Dedifferentiated amniotic fluid mesenchymal stem cell (primary cell): ENCODE results near the gene WFIKKN2.
A peak's percentile ranks its signal among the peaks of the same experiment; 100 is the strongest.
"Not testable (repeated sequence)": the region's sequence is repeated elsewhere in the genome, so short reads cannot be mapped to it uniquely, and the experiment has no call there.

Source experiments
- DNase-seq: peaks from one replicate; pipeline ENCODE4 v3.0.0-alpha.2; 2016; ENCODE audit errors: extremely low spot score

The WFIKKN2 gene

DNA sequence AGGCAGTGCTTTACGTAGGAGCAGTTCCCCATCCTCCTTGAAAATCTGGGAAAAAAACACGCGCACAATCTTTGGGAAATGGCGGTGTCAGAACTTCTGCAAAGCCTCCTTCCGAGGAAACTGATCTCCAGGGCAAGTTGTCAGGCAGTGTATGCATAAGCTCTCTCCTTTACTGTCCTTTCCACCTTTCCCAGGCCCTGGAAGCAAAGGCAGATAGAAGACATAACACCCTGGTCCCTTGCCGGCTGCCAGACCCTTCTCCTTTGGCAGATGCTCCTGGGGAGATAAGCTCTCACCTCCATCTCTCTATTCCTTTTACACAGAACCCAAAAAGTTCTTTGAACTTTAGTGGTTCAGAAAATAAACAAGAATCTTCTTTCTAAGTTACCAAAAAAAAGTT, 18.4 kb downstream of the WFIKKN2 start:
- no peak for DNase-seq

DNA sequence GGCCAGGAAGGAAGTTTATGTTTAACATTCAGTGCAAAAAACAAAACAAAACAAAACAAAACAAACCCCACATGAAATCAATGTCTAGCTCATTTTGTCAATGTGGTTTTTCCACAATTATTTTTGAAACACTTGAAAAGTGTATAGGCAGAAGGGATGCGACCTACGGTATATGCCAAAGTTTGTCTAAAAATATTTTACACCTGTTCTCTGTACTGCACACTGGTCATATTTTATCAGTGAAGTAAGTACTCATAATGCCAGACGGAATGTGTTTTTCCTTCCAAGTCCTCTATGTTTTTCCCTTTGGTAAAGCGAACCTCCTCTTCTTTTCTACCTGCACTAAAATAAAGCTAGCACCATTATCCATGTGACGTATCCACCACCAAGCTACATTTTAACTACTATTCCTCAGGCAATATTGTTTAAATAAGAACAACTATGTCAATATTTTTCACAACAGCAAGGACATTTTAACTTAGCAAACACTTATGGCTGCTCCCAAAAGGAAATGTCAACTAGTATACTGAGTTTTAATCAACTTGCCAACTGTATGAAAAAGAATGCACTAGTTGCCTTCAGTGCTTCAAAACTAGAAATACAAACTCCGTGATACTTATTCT, 20.4 kb downstream of the WFIKKN2 start:
- no peak for DNase-seq

GRCh38 chr17:50856431-50856830, 21.0 kb downstream of the WFIKKN2 start:
- DNase-seq: no peak

GRCh38 chr17:50858486-50859225, 23.3 kb downstream of the WFIKKN2 start:
- no peak for DNase-seq

GRCh38 chr17:50859727-50860126, 24.3 kb downstream of the WFIKKN2 start:
- not testable (repeated sequence) for DNase-seq

DNA sequence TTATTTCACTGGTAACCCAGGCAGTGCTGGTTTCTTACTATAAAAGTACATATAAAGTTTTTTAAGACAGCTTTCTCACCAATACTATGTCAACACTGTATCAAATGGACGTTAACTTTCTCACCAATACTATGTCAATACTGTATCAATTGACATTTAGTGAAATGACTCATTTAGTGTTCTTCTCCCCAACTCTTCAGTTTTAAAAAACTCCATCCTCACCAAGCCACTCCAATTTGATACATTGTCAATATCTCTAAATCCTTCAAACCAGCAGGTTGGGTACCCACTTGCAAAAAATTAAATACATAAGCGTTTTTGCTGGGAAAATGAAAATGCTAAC, 25.9 kb downstream of the WFIKKN2 start:
- no peak for DNase-seq

DNA sequence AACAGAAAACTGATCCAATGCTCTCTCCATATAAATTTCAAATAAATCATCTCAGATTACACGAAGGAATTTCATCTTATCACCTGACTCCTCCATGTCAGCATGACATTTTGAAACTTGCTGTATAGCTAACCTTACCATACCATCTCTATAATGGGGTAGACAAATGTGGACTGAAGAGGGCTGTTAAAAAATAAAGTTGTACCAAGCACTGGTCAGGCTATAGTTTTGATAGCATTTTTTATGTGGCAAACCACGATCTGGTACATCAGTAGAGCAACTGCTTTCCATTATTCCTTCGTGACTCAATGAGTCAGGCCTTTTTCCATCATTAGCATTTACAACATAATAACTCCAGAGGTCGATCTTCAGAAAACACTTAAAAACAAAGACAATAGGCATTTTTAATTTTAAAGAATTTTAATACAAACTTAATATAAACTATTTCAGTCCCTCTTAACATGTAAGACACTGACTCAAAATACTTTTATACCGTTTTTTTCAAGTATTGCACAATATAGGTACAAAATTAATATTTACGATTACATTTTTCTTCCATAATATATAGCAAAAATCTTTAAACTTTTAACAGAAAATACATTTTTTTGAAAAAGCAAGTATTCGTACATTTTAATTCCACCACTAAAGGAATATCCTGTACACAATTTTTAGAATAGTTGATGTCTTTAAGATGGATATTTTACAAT, 26.6 kb downstream of the WFIKKN2 start:
- DNase-seq: no peak

GRCh38 chr17:50863221-50863843, 27.9 kb downstream of the WFIKKN2 start:
- DNase-seq: no peak

- no peak for DNase-seq
These were observed 28.5 kb downstream of the WFIKKN2 start for GRCh38 chr17:50863931-50864330.

- DNase-seq: no peak
These were observed 29.3 kb downstream of the WFIKKN2 start for GRCh38 chr17:50864747-50865059.

DNA sequence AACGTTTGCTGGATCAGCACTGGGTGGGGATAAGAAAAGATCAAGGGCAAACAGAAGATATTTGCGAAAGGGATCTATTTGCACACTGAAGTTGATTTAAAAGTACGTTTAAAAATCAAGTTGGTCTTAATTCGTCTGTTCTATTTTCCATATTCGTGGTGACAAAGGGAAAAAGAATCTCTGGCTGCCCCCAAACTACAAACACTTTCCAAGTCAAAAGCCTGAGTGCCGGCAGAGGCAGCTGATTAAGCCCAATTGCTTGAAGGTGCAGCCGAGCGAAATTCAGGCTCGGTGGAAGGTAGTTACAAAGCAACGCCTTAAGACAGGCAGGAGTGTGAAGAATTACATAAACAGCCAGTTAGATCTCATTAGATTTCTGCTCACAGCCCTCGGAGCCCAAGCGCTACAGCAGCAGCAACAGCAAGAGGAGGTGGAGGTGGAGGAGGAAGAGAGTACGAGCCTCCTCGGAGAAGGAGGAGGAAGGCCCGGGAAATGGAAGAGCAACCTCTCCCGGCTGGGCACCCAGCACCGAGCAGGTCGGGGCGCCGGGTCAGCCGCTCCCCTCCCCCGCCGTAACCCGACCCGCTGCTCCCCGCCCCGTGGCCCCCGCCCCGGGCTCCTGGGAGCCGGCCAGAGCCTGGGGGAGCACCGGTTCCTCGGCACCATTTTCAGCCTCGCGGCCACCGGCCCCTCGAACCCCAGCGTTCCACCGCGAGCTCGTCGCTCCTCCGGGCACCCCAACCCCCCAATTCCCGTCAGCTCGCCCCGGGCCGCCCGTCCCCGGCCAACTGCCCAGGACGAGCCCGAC, 29.9 kb downstream of the WFIKKN2 start:
- no peak for DNase-seq

- DNase-seq: no peak
These were observed 30.5 kb downstream of the WFIKKN2 start for GRCh38 chr17:50865868-50866260.

DNA sequence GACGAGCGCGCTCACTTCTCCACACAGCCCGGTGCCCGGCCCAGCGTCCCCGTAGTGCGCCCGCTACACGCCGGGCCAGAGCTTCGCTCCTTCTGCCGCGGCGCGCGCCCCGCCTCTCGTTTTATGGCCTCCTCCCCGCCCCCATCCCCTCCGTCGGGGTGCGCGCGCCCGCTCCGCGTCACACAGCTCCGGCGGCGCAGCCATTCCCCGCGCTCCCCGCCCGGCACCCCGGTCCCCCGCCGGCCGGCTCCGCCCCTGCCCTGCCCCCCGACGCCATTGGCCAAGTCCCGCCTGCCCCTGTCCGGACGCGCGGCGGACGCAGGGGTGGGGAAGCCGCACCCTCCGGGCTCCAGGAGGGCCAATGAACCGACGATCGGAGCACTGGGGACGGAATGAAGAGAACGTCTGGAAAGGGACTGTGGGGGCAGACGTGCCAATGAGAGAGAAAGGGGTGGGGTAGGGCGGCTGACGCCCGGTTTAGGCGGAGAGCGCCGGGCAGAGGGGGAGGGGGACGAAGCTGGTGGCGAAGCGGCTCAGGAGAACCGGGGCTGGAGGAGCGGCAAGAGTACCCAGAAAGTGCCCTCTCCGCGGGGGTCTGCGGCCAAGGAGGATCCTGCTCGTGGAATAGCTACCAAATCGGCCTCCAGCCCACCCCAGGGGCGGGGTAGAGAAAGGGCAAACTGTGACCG, 31.0 kb downstream of the WFIKKN2 start, which contains the start of gene TOB1:
TSS of gene TOB1 (minus strand) at position 94 of the 689 bp plus-strand sequence. CDS start 2,337 bp downstream, outside the sequence.
- peak; percentile 97 for DNase-seq

GRCh38 chr17:50866950-50867362, 31.6 kb downstream of the WFIKKN2 start:
- no peak for DNase-seq

DNA sequence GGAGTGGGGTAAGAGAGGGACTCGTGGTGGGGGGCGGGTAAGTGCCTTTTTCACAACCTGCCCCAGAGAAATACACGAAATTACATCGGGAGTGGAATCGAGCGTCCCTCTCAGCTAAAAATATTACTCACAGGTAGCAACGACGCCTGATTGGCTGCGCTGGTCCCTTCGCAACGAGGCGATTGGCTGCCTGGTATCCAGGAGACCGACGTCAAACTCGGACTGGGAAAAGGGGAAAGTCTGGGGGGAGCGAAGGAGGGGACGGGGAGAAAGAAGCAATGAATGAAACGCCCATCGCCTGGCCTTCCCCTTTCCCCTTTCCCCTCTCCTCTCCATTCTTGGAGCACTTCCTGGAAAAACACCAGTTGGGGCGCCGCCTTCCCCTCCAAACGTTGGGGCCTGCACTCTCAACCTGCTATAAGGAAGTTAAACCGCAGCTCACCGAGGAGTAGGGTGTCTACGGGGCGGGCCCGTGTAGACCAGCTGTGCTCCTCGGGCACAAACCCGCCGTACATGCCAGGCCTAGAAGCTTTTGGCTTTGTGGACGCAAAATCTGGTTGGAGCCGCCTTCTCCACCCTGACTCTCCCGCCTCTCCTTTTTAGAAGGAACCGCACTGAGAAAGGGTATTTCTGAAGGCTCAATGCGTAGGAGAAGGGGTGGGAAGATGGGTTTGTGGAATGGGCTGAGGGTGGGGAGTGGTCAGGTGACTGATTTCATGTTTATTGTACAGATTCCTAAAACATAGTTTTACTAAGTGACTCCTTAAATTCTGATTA, 32.2 kb downstream of the WFIKKN2 start:
- peak; percentile 92 for DNase-seq

DNA sequence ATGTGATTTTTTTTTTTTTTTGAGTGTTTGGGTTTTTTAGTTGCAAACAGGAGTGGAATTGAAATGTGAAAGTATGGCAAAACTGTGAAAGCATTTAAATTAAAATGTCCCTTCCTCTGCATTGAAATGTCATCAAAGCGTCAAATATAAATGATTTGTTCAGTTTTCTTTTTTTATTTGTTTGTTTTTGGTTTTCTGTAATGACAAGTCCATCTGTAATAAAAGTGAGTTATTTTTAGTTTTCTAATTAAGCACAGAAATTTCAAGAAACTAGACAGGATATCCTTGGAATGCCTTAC, 32.7 kb downstream of the WFIKKN2 start:
- no peak for DNase-seq

- DNase-seq: no peak
These were observed 33.2 kb downstream of the WFIKKN2 start for GRCh38 chr17:50868602-50869001.

DNA sequence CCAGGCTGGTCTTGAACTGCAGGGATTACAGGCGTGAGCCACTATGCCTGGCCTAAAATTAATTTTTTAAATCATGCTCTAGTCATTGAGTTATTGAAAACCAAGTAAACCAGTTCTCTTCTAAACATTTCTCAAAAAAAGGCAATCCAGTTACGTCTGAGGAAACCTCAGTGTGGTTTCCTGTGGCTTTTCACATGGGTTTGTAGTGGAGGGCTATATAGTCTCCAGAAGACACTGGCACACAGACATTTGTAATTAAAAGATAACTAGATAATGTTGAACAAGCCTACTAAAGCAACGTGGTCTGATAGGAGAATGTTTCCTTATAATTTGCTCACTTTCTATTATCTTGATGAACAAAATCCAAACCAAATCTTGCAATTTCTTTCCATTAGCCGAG, 36.0 kb downstream of the WFIKKN2 start:
- DNase-seq: no peak

DNA sequence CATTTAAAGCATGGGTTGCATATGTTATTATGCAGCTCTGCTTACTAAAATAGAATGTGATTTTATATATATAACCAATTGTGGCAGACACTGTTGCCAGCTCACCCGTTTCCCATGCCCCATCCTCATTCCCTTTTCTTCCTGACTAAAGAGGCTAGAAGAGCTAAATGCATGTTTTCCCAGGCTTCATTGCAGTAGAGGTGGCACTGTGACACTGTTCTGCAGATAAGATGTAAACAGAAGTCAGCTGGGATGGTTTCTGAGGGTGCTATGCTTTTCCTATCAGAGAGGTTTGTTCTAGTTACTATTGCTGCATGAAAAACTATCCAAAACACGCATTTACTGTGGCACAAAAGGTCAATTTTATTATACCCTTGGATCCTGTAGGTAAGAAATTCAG, 36.5 kb downstream of the WFIKKN2 start:
- no peak for DNase-seq

- DNase-seq: no peak
These were observed 37.5 kb downstream of the WFIKKN2 start for GRCh38 chr17:50872710-50873424.
